Body of pancreas (tissue), 4 donors: ENCODE measurements around the gene ACOT7. TPM values are rescaled to one million over a fixed set of nuclear protein-coding genes. Genes with fewer than 3 reads are reported as not detected.

Source experiments
- ATAC-seq: fragments of 150-250 bp; one replicate; pipeline ENCODE4 v1.9.1; 2016
- DNase-seq, 4 donors: peaks; one replicate each; pipeline ENCODE4 v3.0.0-alpha.2; 2019
- H3K27ac ChIP-seq, 4 donors: fragments of 200-600 bp; sonication (generic); 1 replicate in 3 of 4; 2 replicates in 1 of 4; pipeline versions ENCODE4 v1.5.1 to v1.6.1; 2016 to 2019; ENCODE audit warnings: mild to moderate bottlenecking in 1 of 4, mixed read lengths in 1 of 4, moderate library complexity in 1 of 4
- H3K27me3 ChIP-seq, 2 donors: fragments of 200-600 bp; sonication (generic); one replicate each; pipeline ENCODE4 v1.6.0; 2016; ENCODE audit warnings: mild to moderate bottlenecking in 1 of 2
- H3K36me3 ChIP-seq, 2 donors: fragments of 200-600 bp; sonication (generic); replicated peaks in 1 of 2; 2 replicates each; pipeline ENCODE4 v1.5.1; 2016; ENCODE audit warnings: low read depth in 2 of 2; ENCODE audit not compliant: insufficient read depth in 1 of 2
- H3K4me1 ChIP-seq: fragments of 200-600 bp; sonication (generic); one replicate; pipeline ENCODE4 v1.6.0; 2016
- H3K4me3 ChIP-seq, 2 donors: fragments of 200-600 bp; sonication (generic); 1 replicate in 1 of 2; 2 replicates in 1 of 2; pipeline ENCODE4 v1.5.1; 2016 to 2019
- H3K9me3 ChIP-seq, 3 donors: fragments of 200-600 bp; sonication (generic); 1 replicate in 2 of 3; 2 replicates in 1 of 3; pipeline ENCODE4 v1.5.1; 2016
- CTCF ChIP-seq, 7 experiments: fragments of 450-650 bp in 4 of 7; fragments of 200-600 bp in 3 of 7; sonication (generic) in 3 of 7; IDR thresholded peaks; one replicate each; pipeline ENCODE4 v1.5.1; 2016 to 2019; ENCODE audit warnings: antibody characterized with exemption in 7 of 7
- POLR2A ChIP-seq, 3 donors: fragments of 450-650 bp; IDR thresholded peaks; one replicate each; pipeline ENCODE4 v1.6.1; 2016; ENCODE audit warnings: antibody characterized with exemption in 3 of 3, mild to moderate bottlenecking in 2 of 3
- WGBS, 2 donors: methylation state at CpG; one replicate each; pipeline ENCODE4 v1.1.5; 2017; 5-methylcytosine and 5-hydroxymethylcytosine counted together
- intact Hi-C: fragments of 100-400 bp; cut with DNase I; formaldehyde crosslinking; loops from one replicate; pipeline ENCODE4 v1.15.1; 2023
- total RNA-seq, 2 donors: library from RNA; depleted of rRNA; stranded (reverse); fragments of >200 nt; gene quantifications; one replicate each; pipeline ENCODE4 v1.1.0, GENCODE V29; 2016

ACOT7 gene
- total RNA-seq, 2 donors from 2014 or later: 6.0 to 33.0 TPM

DNA sequence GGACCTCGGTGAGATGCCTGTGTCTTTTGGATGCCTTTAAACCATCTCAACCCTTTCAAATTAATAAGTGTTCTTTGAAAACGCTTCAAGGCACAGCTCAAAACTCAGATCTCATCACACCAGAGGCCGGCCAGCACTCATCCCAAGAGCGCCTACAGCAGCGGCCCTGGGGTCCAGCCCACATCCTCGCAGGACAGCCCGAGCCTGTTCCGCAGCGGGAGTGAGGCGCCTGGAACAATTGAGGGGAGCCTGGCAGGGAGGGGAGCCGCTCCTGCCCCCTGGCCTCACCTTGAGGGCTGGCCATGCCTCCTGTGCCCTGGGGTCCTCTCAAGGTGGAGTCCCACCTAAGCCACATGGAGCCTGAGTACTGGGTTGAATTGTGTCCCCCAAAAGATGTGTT, 37.9 kb downstream of the ACOT7 start:
- H3K4me1 ChIP-seq: peaks cover 74% of the 10 kb centered on the region
- no peaks in the 10 kb centered on the region for H3K27me3 ChIP-seq
- H3K27ac ChIP-seq: no peak overlapping the region
- intact Hi-C loops: loop anchor here (5.0 kb wide), 1 partner anchor 52 kb away; no protein-coding TSS in a partner anchor
- ATAC-seq (no peak), DNase-seq (no peak)
- TF ChIP-seq CTCF (IDR thresholded peaks at IDR 0.05): no peak
- WGBS, 2 donors: 95 to 100% methylated on average over 5 to 11 of the region's 11 CpGs
- H3K36me3 ChIP-seq: no peaks in the 10 kb centered on the region
- no peak overlapping the region for H3K4me3 ChIP-seq
- H3K9me3 ChIP-seq: no peaks in the 10 kb centered on the region

DNA sequence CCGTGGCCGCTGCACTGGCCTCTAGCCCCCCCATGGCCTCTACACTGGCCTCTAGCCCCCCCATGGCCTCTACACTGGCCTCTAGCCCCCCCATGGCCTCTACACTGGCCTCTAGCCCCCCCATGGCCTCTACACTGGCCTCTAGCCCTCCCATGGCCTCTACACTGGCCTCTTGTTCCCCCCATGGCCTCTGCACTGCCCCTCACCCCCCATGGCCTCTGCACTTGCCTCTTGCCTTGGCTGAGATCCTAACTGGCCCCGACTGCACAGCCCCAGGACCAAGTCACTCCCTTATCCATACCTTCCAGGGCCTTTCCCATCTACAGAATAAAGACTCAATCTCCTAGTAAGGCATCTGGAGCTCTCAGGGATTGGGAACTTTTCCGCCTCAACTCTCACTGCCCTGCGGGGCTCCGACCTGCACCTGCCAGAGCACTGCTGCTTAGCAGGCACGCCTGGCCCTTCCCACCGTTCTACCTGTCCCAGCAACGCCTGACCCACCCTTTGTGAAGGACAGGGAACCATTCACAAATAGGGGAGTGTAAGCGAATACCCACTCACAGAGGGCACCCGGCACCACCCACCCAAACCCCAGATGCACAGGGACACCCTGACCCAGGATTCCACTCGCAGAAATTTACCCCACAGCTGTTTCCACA, 38.8 kb downstream of the ACOT7 start:
- WGBS, 2 donors: 96 to 97% methylated on average over 12 of the region's 12 CpGs
- DNase-seq (no peak), ATAC-seq (no peak)
- intact Hi-C loops: loop anchor here (5.0 kb wide), 1 partner anchor 53 kb away; no protein-coding TSS in a partner anchor
- Histone ChIP-seq H3K27me3 (no peaks in the 10 kb centered on the region), H3K4me3 (no peak overlapping the region), H3K36me3 (no peaks in the 10 kb centered on the region), H3K9me3 (no peaks in the 10 kb centered on the region), H3K27ac (peak overlapping the region in 2 of 4 donors; percentile 61 to 79), H3K4me1 (peaks cover 74% of the 10 kb centered on the region)
- TF ChIP-seq POLR2A (IDR thresholded peaks at IDR 0.05): no peak
- TF ChIP-seq CTCF (IDR thresholded peaks at IDR 0.05): no peak

DNA sequence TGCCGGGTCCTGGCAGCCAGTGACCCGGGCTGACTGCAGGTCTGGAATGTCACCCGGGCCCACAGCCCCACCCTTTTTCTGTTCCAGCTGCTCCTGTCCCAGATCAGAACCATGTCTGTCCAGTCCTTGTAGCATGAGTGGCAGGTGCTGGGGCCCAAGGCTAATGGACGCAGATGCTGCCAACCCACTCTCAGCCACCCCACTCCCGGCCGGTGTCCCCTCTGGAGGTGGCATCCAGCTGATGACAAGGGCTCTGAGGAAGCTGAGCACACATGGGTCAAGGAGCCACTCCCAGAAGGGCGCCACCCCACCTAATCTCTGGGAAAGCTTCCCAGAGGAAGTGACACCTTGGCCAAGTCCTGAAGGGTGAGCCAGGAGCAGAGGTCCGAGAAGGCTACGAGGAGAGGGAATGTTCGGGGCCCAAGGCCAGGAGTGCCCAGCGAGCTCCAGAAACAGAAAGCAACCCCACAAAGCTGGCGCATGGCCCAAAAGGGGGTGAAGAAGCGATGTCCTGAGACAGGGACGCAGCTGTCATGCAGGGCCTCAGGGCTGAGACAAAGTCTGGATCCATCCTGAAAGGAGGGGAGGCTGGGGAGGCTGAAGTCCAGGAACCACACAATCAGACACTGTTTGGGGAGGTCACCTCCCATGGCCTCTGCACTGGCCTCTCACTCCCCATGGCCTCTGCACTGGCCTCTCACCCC, 39.5 kb downstream of the ACOT7 start:
- DNase-seq: peak; percentile 61 to 77 (median 73)
- Histone ChIP-seq H3K4me3 (no peak overlapping the region), H3K9me3 (no peaks in the 10 kb centered on the region), H3K36me3 (no peaks in the 10 kb centered on the region), H3K4me1 (peaks cover 70% of the 10 kb centered on the region), H3K27me3 (no peaks in the 10 kb centered on the region), H3K27ac (peak overlapping the region; percentile 13 to 79 (median 38))
- peak; percentile 63 for ATAC-seq
- 22 to 33% methylated on average over 8 to 14 of the region's 14 CpGs for WGBS, 2 donors
- TF ChIP-seq POLR2A (IDR thresholded peaks at IDR 0.05): no peak
- no peak for TF ChIP-seq CTCF (IDR thresholded peaks at IDR 0.05)
- intact Hi-C loops: no loop called here

GRCh38 chr1:6353619-6353954, 40.0 kb downstream of the ACOT7 start:
- DNase-seq (no peak), ATAC-seq (peak; percentile 3)
- Histone ChIP-seq H3K9me3 (no peaks in the 10 kb centered on the region), H3K27ac (peak overlapping the region; percentile 13 to 79 (median 38)), H3K4me1 (peaks cover 65% of the 10 kb centered on the region), H3K36me3 (no peaks in the 10 kb centered on the region), H3K27me3 (no peaks in the 10 kb centered on the region), H3K4me3 (no peak overlapping the region)
- TF ChIP-seq CTCF (IDR thresholded peaks at IDR 0.05): no peak
- TF ChIP-seq POLR2A (IDR thresholded peaks at IDR 0.05): no peak
- 12 to 19% methylated on average over 5 to 6 of the region's 6 CpGs for WGBS, 2 donors
- intact Hi-C loops: no loop called here
